ENCODE results near the gene ZNF85. TPM values are rescaled to one million over a fixed set of nuclear protein-coding genes. Genes with fewer than 3 reads are reported as not detected.

The ZNF85 gene
- total and polyA plus RNA-seq, 2 of the 13 experiments (the other 11 are each of a cell fraction or from before 2014, with no cell fraction given), result 1.1 to 3.7 TPM

DNA sequence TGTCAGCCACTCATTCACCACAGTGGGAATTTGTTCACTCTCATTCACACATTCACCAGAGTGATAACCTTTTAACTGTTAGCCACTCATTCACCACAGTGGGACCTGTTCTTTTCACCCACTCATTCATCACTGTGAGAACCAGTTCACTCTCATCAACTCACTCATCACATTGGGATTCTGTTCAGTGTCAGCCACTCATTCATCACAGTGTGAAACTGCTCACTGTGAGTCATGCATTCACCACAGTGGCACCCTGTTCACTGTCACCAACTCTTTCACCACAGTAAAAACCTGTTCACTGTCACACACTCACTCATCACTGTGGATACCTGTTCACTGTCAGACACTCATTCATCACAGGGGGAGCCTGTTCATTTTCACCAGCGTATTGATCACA is 43.5 kb upstream of the ZNF85 start:
- BruUV-seq (replicated peaks), result no TSS peak
- Histone ChIP-seq H3K36me3 (replicated peaks in 1 of 2; ENCODE audit: control insufficient read depth in 1 of 2, insufficient read depth in 2 of 2, low read length in 2 of 2) (no peaks in the 10 kb centered on the region), H3K4me1 (ENCODE audit: insufficient read depth, low read length) (no peaks in the 10 kb centered on the region), H4K20me1 (ENCODE audit: insufficient read depth, low read length) (no peaks in the 10 kb centered on the region), H3K9me3 (ENCODE audit: low read length) (peaks cover 100% of the 10 kb centered on the region), H3K79me2 (ENCODE audit: insufficient read depth, low read length) (no peaks in the 10 kb centered on the region), H3K9ac (ENCODE audit: insufficient read depth, low read depth, low read length) (no peak overlapping the region), H3K4me2 (ENCODE audit: low read depth, low read length) (no peak overlapping the region), H3K27ac (ENCODE audit: extremely low read length, insufficient read depth, low read length) (no peak overlapping the region), H3K4me3 (replicated peaks in 1 of 3; ENCODE audit: insufficient read depth in 1 of 3, low read depth in 2 of 3, low read length in 3 of 3) (no peak overlapping the region), H2AFZ (ENCODE audit: low read length) (no peak overlapping the region), H3K27me3 (ENCODE audit: control insufficient read depth in 1 of 2, insufficient read depth in 2 of 2, low read length in 2 of 2) (no peaks in the 10 kb centered on the region)
- intact Hi-C loops (cut with micrococcal nuclease; ENCODE audit: unreplicated experiment), result no loop called here
- ATAC-seq (no peak), FAIRE-seq (no peak), DNase-seq (ENCODE audit: low spot score) (no peak)
- 7% methylated on average over 1 of the region's 1 CpG for WGBS (ENCODE audit: low lambda C conversion rate)
- POLR2A ChIA-PET, result no interaction called here
- CTCF ChIA-PET (ENCODE audit: low intra/inter-chr PET ratio, low total read pairs), result no interaction called here
- in situ Hi-C loops (cut with HindIII; ENCODE audit: extremely low pct_ligation_motif_present, low pct_unique_long_range_greater_than_20kb), result no loop called here
- TF ChIP-seq HNRNPLL (IDR thresholded peaks at IDR 0.05; ENCODE audit: low read depth, low read length, poor library complexity, severe bottlenecking) (no peak), KDM5A (IDR thresholded peaks at IDR 0.05; ENCODE audit: borderline replicate concordance, low read length) (no peak), SP2 (CRISPR knock-in tag; IDR thresholded peaks at IDR 0.05) (no peak), ZNF781 (CRISPR knock-in tag; IDR thresholded peaks at IDR 0.05; ENCODE audit: borderline replicate concordance, not compliant biosample characterization) (no peak), HOXA9 (CRISPR knock-in tag; IDR thresholded peaks at IDR 0.05; ENCODE audit: borderline replicate concordance) (no peak), ZNF484 (CRISPR knock-in tag; IDR thresholded peaks at IDR 0.05; ENCODE audit: borderline replicate concordance, low read depth) (no peak), SRF (IDR thresholded peaks at IDR 0.05; ENCODE audit: low read depth, low read length) (no peak)
- TF ChIP-seq, protein P1, sequence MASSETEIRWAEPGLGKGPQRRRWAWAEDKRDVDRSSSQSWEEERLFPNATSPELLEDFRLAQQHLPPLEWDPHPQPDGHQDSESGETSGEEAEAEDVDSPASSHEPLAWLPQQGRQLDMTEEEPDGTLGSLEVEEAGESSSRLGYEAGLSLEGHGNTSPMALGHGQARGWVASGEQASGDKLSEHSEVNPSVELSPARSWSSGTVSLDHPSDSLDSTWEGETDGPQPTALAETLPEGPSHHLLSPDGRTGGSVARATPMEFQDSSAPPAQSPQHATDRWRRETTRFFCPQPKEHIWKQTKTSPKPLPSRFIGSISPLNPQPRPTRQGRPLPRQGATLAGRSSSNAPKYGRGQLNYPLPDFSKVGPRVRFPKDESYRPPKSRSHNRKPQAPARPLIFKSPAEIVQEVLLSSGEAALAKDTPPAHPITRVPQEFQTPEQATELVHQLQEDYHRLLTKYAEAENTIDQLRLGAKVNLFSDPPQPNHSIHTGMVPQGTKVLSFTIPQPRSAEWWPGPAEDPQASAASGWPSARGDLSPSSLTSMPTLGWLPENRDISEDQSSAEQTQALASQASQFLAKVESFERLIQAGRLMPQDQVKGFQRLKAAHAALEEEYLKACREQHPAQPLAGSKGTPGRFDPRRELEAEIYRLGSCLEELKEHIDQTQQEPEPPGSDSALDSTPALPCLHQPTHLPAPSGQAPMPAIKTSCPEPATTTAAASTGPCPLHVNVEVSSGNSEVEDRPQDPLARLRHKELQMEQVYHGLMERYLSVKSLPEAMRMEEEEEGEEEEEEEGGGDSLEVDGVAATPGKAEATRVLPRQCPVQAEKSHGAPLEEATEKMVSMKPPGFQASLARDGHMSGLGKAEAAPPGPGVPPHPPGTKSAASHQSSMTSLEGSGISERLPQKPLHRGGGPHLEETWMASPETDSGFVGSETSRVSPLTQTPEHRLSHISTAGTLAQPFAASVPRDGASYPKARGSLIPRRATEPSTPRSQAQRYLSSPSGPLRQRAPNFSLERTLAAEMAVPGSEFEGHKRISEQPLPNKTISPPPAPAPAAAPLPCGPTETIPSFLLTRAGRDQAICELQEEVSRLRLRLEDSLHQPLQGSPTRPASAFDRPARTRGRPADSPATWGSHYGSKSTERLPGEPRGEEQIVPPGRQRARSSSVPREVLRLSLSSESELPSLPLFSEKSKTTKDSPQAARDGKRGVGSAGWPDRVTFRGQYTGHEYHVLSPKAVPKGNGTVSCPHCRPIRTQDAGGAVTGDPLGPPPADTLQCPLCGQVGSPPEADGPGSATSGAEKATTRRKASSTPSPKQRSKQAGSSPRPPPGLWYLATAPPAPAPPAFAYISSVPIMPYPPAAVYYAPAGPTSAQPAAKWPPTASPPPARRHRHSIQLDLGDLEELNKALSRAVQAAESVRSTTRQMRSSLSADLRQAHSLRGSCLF (CRISPR knock-in tag; IDR thresholded peaks at IDR 0.05; ENCODE audit: borderline replicate concordance), result no peak
- TF ChIP-seq, protein P2, sequence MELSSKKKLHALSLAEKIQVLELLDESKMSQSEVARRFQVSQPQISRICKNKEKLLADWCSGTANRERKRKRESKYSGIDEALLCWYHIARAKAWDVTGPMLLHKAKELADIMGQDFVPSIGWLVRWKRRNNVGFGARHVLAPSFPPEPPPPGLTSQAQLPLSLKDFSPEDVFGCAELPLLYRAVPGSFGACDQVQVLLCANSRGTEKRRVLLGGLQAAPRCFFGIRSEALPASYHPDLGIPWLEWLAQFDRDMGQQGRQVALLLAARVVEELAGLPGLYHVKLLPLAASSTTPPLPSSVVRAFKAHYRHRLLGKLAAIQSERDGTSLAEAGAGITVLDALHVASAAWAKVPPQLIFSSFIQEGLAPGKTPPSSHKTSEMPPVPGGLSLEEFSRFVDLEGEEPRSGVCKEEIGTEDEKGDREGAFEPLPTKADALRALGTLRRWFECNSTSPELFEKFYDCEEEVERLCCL (CRISPR knock-in tag; IDR thresholded peaks at IDR 0.05; ENCODE audit: borderline replicate concordance), result no peak
- TF ChIP-seq, protein P3, sequence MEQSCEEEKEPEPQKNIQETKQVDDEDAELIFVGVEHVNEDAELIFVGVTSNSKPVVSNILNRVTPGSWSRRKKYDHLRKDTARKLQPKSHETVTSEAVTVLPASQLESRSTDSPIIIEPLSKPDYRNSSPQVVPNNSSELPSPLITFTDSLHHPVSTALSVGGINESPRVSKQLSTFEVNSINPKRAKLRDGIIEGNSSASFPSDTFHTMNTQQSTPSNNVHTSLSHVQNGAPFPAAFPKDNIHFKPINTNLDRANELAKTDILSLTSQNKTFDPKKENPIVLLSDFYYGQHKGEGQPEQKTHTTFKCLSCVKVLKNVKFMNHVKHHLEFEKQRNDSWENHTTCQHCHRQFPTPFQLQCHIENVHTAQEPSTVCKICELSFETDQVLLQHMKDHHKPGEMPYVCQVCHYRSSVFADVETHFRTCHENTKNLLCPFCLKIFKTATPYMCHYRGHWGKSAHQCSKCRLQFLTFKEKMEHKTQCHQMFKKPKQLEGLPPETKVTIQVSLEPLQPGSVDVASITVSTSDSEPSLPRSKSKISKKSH (CRISPR knock-in tag; IDR thresholded peaks at IDR 0.05; ENCODE audit: borderline replicate concordance), result no peak
- TF ChIP-seq, protein P4, sequence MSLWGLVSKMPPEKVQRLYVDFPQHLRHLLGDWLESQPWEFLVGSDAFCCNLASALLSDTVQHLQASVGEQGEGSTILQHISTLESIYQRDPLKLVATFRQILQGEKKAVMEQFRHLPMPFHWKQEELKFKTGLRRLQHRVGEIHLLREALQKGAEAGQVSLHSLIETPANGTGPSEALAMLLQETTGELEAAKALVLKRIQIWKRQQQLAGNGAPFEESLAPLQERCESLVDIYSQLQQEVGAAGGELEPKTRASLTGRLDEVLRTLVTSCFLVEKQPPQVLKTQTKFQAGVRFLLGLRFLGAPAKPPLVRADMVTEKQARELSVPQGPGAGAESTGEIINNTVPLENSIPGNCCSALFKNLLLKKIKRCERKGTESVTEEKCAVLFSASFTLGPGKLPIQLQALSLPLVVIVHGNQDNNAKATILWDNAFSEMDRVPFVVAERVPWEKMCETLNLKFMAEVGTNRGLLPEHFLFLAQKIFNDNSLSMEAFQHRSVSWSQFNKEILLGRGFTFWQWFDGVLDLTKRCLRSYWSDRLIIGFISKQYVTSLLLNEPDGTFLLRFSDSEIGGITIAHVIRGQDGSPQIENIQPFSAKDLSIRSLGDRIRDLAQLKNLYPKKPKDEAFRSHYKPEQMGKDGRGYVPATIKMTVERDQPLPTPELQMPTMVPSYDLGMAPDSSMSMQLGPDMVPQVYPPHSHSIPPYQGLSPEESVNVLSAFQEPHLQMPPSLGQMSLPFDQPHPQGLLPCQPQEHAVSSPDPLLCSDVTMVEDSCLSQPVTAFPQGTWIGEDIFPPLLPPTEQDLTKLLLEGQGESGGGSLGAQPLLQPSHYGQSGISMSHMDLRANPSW (CRISPR knock-in tag; IDR thresholded peaks at IDR 0.05; ENCODE audit: borderline replicate concordance), result no peak
